ENCODE measurements around the gene PTHLH. TPM values are rescaled to one million over a fixed set of nuclear protein-coding genes. Genes with fewer than 3 reads are reported as not detected.

The PTHLH gene
- total RNA-seq, result not detected
- long read RNA-seq, result 0 reads

- DNase-seq (no peak), ATAC-seq (no peak)
- intact Hi-C loops (cut with micrococcal nuclease), result no loop called here
These were observed at the start of gene PTHLH for GRCh38 chr12:27972721-27973120. TSS of gene PTHLH (minus strand) at chr12:27972733. CDS start at chr12:27969494, 3,239 bp downstream.

- DNase-seq (no peak), ATAC-seq (no peak)
- intact Hi-C loops (cut with micrococcal nuclease), result no loop called here
These were observed 49.2 kb upstream of the PTHLH start for GRCh38 chr12:28021704-28022103.

GRCh38 chr12:28017873-28018255 lies 45.3 kb upstream of the PTHLH start:
- ATAC-seq (no peak), DNase-seq (no peak)
- intact Hi-C loops (cut with micrococcal nuclease), result no loop called here

- intact Hi-C loops (cut with micrococcal nuclease), result no loop called here
- no peak for ATAC-seq
- no peak for DNase-seq
These were observed 44.8 kb upstream of the PTHLH start for GRCh38 chr12:28017126-28017872.

GRCh38 chr12:28015165-28015564 lies 42.6 kb upstream of the PTHLH start:
- ATAC-seq, result no peak
- DNase-seq, result no peak
- intact Hi-C loops (cut with micrococcal nuclease), result no loop called here

GRCh38 chr12:28014196-28014595 lies 41.7 kb upstream of the PTHLH start:
- no peak for ATAC-seq
- DNase-seq, result no peak
- intact Hi-C loops (cut with micrococcal nuclease), result no loop called here

GRCh38 chr12:28012333-28012918 lies 39.9 kb upstream of the PTHLH start:
- DNase-seq, result no peak
- intact Hi-C loops (cut with micrococcal nuclease), result no loop called here
- no peak for ATAC-seq

- ATAC-seq, result no peak
- intact Hi-C loops (cut with micrococcal nuclease), result no loop called here
- DNase-seq, result no peak
These were observed 37.5 kb upstream of the PTHLH start for GRCh38 chr12:28010036-28010435.

- ATAC-seq (no peak), DNase-seq (no peak)
- intact Hi-C loops (cut with micrococcal nuclease), result no loop called here
These were observed 27.4 kb upstream of the PTHLH start for GRCh38 chr12:27999970-28000369.

GRCh38 chr12:27999521-27999920 lies 27.0 kb upstream of the PTHLH start:
- intact Hi-C loops (cut with micrococcal nuclease), result no loop called here
- ATAC-seq, result no peak
- no peak for DNase-seq

GRCh38 chr12:27998658-27999057 lies 26.1 kb upstream of the PTHLH start:
- intact Hi-C loops (cut with micrococcal nuclease), result no loop called here
- DNase-seq (no peak), ATAC-seq (no peak)

- ATAC-seq, result no peak
- intact Hi-C loops (cut with micrococcal nuclease), result no loop called here
- no peak for DNase-seq
These were observed 25.6 kb upstream of the PTHLH start for GRCh38 chr12:27998170-27998569.

GRCh38 chr12:27996761-27997160 lies 24.2 kb upstream of the PTHLH start:
- DNase-seq (no peak), ATAC-seq (no peak)
- intact Hi-C loops (cut with micrococcal nuclease), result no loop called here

GRCh38 chr12:27995406-27995805 lies 22.9 kb upstream of the PTHLH start:
- no peak for DNase-seq
- intact Hi-C loops (cut with micrococcal nuclease), result no loop called here
- ATAC-seq, result no peak

GRCh38 chr12:27988594-27989233 lies 16.2 kb upstream of the PTHLH start:
- DNase-seq, result no peak
- ATAC-seq, result no peak
- intact Hi-C loops (cut with micrococcal nuclease), result no loop called here

- intact Hi-C loops (cut with micrococcal nuclease), result no loop called here
- ATAC-seq (no peak), DNase-seq (no peak)
These were observed 14.8 kb upstream of the PTHLH start for GRCh38 chr12:27987331-27987730.

- intact Hi-C loops (cut with micrococcal nuclease), result no loop called here
- ATAC-seq (no peak), DNase-seq (no peak)
These were observed 11.7 kb upstream of the PTHLH start for GRCh38 chr12:27984275-27984674.

GRCh38 chr12:27982951-27983350 lies 10.4 kb upstream of the PTHLH start:
- no peak for ATAC-seq
- intact Hi-C loops (cut with micrococcal nuclease), result no loop called here

GRCh38 chr12:27982385-27982784 lies 9.9 kb upstream of the PTHLH start:
- intact Hi-C loops (cut with micrococcal nuclease), result no loop called here
- DNase-seq (no peak), ATAC-seq (no peak)

More at GRCh38 chr12:27982951-27983350, 10.4 kb upstream of the PTHLH start:
- no peak for DNase-seq

GRCh38 chr12:27981874-27982273 lies 9.3 kb upstream of the PTHLH start:
- intact Hi-C loops (cut with micrococcal nuclease), result no loop called here
- ATAC-seq (no peak), DNase-seq (no peak)

GRCh38 chr12:27979145-27979544 lies 6.6 kb upstream of the PTHLH start:
- ATAC-seq, result no peak

More at GRCh38 chr12:27979145-27979544, 6.6 kb upstream of the PTHLH start:
- intact Hi-C loops (cut with micrococcal nuclease), result loop anchor here (5.0 kb wide), 1 partner anchor 893 kb away; no protein-coding TSS in a partner anchor
- DNase-seq, result no peak

Measured in left ventricle myocardium superior (tissue), 1 donor.